ENCODE measurements around the gene PPP2R3A. TPM values are rescaled to one million over a fixed set of nuclear protein-coding genes. Genes with fewer than 3 reads are reported as not detected.

Gene PPP2R3A
- total and polyA plus RNA-seq, 9 of the 15 experiments (the other 6 are each of a cell fraction or from before 2014, with no cell fraction given): 0.10 to 0.50 (median 0.24) TPM

DNA sequence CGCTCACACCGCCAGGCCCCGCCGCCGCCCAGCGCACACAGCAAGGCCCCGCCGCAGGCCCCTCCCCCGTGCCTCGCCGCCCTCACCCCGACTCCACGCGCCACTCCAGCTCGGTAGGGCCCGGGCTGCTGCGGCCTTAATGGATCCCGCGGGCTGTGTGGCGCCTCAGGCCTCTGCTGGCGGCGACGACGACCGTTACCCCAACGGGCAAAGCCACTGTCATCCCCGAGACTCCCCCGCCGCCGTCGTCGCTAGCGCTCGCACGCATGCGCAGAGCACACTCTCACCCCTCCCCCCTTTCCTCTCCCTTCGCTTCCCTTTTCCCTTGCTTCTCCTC is 230.5 kb downstream of the PPP2R3A start, which contains the start of gene MSL2 (continued):
- TF ChIP-seq, protein P1, sequence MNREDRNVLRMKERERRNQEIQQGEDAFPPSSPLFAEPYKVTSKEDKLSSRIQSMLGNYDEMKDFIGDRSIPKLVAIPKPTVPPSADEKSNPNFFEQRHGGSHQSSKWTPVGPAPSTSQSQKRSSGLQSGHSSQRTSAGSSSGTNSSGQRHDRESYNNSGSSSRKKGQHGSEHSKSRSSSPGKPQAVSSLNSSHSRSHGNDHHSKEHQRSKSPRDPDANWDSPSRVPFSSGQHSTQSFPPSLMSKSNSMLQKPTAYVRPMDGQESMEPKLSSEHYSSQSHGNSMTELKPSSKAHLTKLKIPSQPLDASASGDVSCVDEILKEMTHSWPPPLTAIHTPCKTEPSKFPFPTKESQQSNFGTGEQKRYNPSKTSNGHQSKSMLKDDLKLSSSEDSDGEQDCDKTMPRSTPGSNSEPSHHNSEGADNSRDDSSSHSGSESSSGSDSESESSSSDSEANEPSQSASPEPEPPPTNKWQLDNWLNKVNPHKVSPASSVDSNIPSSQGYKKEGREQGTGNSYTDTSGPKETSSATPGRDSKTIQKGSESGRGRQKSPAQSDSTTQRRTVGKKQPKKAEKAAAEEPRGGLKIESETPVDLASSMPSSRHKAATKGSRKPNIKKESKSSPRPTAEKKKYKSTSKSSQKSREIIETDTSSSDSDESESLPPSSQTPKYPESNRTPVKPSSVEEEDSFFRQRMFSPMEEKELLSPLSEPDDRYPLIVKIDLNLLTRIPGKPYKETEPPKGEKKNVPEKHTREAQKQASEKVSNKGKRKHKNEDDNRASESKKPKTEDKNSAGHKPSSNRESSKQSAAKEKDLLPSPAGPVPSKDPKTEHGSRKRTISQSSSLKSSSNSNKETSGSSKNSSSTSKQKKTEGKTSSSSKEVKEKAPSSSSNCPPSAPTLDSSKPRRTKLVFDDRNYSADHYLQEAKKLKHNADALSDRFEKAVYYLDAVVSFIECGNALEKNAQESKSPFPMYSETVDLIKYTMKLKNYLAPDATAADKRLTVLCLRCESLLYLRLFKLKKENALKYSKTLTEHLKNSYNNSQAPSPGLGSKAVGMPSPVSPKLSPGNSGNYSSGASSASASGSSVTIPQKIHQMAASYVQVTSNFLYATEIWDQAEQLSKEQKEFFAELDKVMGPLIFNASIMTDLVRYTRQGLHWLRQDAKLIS (CRISPR knock-in tag; IDR thresholded peaks at IDR 0.05): no peak
- no peak for TF ChIP-seq PRPF4 (IDR thresholded peaks at IDR 0.05; ENCODE audit: insufficient read depth, low read depth, low read length, poor library complexity, severe bottlenecking)
- no peak for TF ChIP-seq E2F1 (CRISPR knock-in tag; IDR thresholded peaks at IDR 0.05)
- no peak for TF ChIP-seq STAT5B (CRISPR knock-in tag; IDR thresholded peaks at IDR 0.05)
- TF ChIP-seq CXXC5 (CRISPR knock-in tag; IDR thresholded peaks at IDR 0.05): peak; percentile 54
- TF ChIP-seq TCFL5 (CRISPR knock-in tag; conservative IDR thresholded peaks at IDR 0.05): no peak
- no peak for TF ChIP-seq MTA3 (IDR thresholded peaks at IDR 0.05; ENCODE audit: borderline replicate concordance)
- no peak for TF ChIP-seq MEF2D (tag; conservative IDR thresholded peaks at IDR 0.05; ENCODE audit: low read depth)
- TF ChIP-seq ARHGAP35 (IDR thresholded peaks at IDR 0.05; ENCODE audit: partially characterized antibody): no peak
- no peak; the same call in 1 of the 2 replicates for TF ChIP-seq MYNN (IDR thresholded peaks at IDR 0.05)
- no peak for TF ChIP-seq MYNN (CRISPR knock-in tag; IDR thresholded peaks at IDR 0.05)
- no peak for TF ChIP-seq HDGF (IDR thresholded peaks at IDR 0.05)
- no peak for TF ChIP-seq GMEB1 (CRISPR knock-in tag; IDR thresholded peaks at IDR 0.05)
- TF ChIP-seq HLTF (IDR thresholded peaks at IDR 0.05): no peak
- TF ChIP-seq SP1 (CRISPR knock-in tag; IDR thresholded peaks at IDR 0.05): no peak
- no peak for TF ChIP-seq MCM7 (IDR thresholded peaks at IDR 0.05)
- 0 out of 2 replicates have a peak, but pooled peaks have one; percentile 13 for TF ChIP-seq CBFA2T3 (IDR thresholded peaks at IDR 0.05)
- no peak for TF ChIP-seq ATF1 (CRISPR knock-in tag; IDR thresholded peaks at IDR 0.05)
- peak; percentile 60 for TF ChIP-seq ATF1 (tag; IDR thresholded peaks at IDR 0.05)
- TF ChIP-seq FOSL1 (tag; conservative IDR thresholded peaks at IDR 0.05): 0 out of 2 replicates have a peak, but pooled peaks have one; percentile 35
- no peak for TF ChIP-seq ZNF41 (CRISPR knock-in tag; conservative IDR thresholded peaks at IDR 0.05)
- no peak for TF ChIP-seq SNAPC5 (CRISPR knock-in tag; IDR thresholded peaks at IDR 0.05)
- TF ChIP-seq ZBTB43 (CRISPR knock-in tag; IDR thresholded peaks at IDR 0.05): no peak

Data from K562 (cell line).